Esophagus squamous epithelium (tissue), 4 donors: Measurements from ENCODE around the gene LRBA.

ENCODE experiments used
- CTCF ChIP-seq, 6 experiments: fragments of 450-650 bp in 4 of 6; fragments of 200-600 bp in 2 of 6; sonication (generic) in 2 of 6; IDR thresholded peaks; one replicate each; pipeline ENCODE4 v1.5.1; 2016 to 2019; ENCODE audit warnings: antibody characterized with exemption in 6 of 6, mild to moderate bottlenecking in 4 of 6, moderate library complexity in 4 of 6
- POLR2A ChIP-seq, 4 donors: fragments of 450-650 bp; IDR thresholded peaks; one replicate each; pipeline ENCODE4 v1.6.1; 2017; ENCODE audit warnings: antibody characterized with exemption in 4 of 4, mild to moderate bottlenecking in 4 of 4, moderate library complexity in 3 of 4

- TF ChIP-seq CTCF (IDR thresholded peaks at IDR 0.05) (no peak), POLR2A (IDR thresholded peaks at IDR 0.05) (no peak)
Measured at GRCh38 chr4:150964754-150965153, 50.3 kb downstream of the LRBA start.
